SH-SY5Y (cell line): ENCODE measurements around the gene ALG8.

Experiments used
- GATA2 ChIP-seq: IDR thresholded peaks from 2 replicates; pipeline ENCODE4 v1.6.1; 2011; ENCODE audit warnings: mild to moderate bottlenecking, low read depth, low read length
- GATA3 ChIP-seq: IDR thresholded peaks from 2 replicates; pipeline ENCODE4 v1.6.1; 2011; ENCODE audit warnings: low read depth, mild to moderate bottlenecking, low read length, moderate library complexity

Gene ALG8

GRCh38 chr11:78140392-78141077, 1.1 kb upstream of the ALG8 start:
- TF ChIP-seq GATA3 (no peak), GATA2 (no peak)

GRCh38 chr11:78138694-78139421, 568 bp downstream of the ALG8 start:
- TF ChIP-seq GATA2 (no peak), GATA3 (no peak)

GRCh38 chr11:78138291-78138690, 1.1 kb downstream of the ALG8 start:
- no peak for TF ChIP-seq GATA3

GRCh38 chr11:78132475-78132874, 7.0 kb downstream of the ALG8 start:
- TF ChIP-seq GATA3 (no peak), GATA2 (no peak)

- no peak for TF ChIP-seq GATA3
- TF ChIP-seq GATA2: no peak
Measured at GRCh38 chr11:78131956-78132355, 7.5 kb downstream of the ALG8 start.

- TF ChIP-seq GATA3: no peak
Measured at GRCh38 chr11:78127403-78127802, 12.0 kb downstream of the ALG8 start.

GRCh38 chr11:78112582-78113275, 26.7 kb downstream of the ALG8 start:
- TF ChIP-seq GATA3 (no peak), GATA2 (no peak)

GRCh38 chr11:78111298-78111697, 28.1 kb downstream of the ALG8 start:
- TF ChIP-seq GATA3: no peak
- TF ChIP-seq GATA2: no peak

GRCh38 chr11:78110830-78111229, 28.6 kb downstream of the ALG8 start:
- TF ChIP-seq GATA2 (no peak), GATA3 (no peak)

GRCh38 chr11:78110351-78110750, 29.1 kb downstream of the ALG8 start:
- TF ChIP-seq GATA3 (no peak), GATA2 (no peak)

- TF ChIP-seq GATA3 (no peak), GATA2 (no peak)
Measured at GRCh38 chr11:78109081-78110015, 30.1 kb downstream of the ALG8 start.

GRCh38 chr11:78100676-78101472, 38.6 kb downstream of the ALG8 start:
- no peak for TF ChIP-seq GATA2
- no peak for TF ChIP-seq GATA3

GRCh38 chr11:78100261-78100660, 39.2 kb downstream of the ALG8 start:
- TF ChIP-seq GATA2 (no peak), GATA3 (no peak)

- TF ChIP-seq GATA2 (no peak), GATA3 (no peak)
Measured at GRCh38 chr11:78099666-78100065, 39.8 kb downstream of the ALG8 start.
